VCaP (cell line): ENCODE data around the gene S1PR1.
"Not testable (repeated sequence)": the region's sequence is repeated elsewhere in the genome, so short reads cannot be mapped to it uniquely, and the experiment has no call there.

Source experiments
- H3K27ac ChIP-seq: fragments of 450-650 bp; 2 replicates; pipeline ENCODE4 v1.5.1; 2017
- TF ChIP-seq, protein P1 (sequence below): fragments of 450-650 bp; conservative IDR thresholded peaks from 2 replicates; pipeline ENCODE4 v1.5.1; 2017; ENCODE audit warnings: mild to moderate bottlenecking, moderate library complexity

S1PR1 gene

DNA sequence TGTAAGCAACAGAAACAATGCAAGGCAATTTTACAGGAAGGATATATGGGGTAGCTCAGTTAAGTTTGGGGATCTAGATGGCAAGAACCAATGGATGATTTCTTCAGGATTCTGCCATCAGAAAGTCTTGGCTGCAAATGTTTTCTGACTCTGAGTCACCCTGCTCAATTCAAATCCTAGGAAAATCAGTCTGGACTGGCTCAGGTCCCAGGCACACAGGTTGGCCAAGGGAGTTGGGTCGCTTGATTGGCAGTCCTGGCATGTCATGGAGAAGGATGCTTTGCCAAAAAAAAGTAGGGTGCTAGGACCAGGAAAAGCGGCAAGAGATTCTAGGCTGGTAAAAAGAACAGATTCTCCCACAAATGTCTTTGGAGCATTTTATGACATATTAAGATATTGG, 28.9 kb upstream of the S1PR1 start:
- H3K27ac ChIP-seq = no peak overlapping the region
- TF ChIP-seq, protein P1, sequence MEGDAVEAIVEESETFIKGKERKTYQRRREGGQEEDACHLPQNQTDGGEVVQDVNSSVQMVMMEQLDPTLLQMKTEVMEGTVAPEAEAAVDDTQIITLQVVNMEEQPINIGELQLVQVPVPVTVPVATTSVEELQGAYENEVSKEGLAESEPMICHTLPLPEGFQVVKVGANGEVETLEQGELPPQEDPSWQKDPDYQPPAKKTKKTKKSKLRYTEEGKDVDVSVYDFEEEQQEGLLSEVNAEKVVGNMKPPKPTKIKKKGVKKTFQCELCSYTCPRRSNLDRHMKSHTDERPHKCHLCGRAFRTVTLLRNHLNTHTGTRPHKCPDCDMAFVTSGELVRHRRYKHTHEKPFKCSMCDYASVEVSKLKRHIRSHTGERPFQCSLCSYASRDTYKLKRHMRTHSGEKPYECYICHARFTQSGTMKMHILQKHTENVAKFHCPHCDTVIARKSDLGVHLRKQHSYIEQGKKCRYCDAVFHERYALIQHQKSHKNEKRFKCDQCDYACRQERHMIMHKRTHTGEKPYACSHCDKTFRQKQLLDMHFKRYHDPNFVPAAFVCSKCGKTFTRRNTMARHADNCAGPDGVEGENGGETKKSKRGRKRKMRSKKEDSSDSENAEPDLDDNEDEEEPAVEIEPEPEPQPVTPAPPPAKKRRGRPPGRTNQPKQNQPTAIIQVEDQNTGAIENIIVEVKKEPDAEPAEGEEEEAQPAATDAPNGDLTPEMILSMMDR = no peak

DNA sequence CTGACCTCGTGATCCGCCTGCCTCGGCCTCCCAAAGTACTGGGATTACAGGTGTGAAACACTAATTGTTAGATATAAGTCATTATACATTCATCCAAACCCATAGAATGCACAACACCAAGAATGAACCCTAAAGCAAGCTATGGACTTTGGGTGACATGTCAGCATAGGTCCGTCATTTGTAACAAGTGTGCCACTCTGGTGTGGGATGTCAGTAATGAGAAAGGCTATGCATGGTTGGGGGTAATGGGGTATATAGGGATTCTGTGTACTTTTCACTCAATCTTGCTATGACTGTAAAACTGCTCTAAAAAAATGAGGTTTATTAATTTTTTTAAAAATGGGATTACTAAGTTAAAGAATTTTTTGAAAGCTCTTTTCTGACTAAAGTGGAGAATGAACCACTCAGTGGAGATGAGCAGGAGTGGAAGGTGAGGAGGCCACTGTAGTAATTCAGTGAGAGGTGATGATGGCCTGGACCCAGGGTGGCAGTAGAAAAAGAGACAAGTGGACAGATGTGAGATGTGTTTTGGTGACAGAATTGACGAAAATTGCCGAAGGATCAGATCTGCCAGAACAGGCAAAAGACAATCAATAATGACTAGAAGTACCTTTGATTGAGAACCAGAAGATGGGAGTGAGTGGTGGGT, 21.3 kb upstream of the S1PR1 start:
- no peak overlapping the region for H3K27ac ChIP-seq
- TF ChIP-seq, protein P1 = no peak

DNA sequence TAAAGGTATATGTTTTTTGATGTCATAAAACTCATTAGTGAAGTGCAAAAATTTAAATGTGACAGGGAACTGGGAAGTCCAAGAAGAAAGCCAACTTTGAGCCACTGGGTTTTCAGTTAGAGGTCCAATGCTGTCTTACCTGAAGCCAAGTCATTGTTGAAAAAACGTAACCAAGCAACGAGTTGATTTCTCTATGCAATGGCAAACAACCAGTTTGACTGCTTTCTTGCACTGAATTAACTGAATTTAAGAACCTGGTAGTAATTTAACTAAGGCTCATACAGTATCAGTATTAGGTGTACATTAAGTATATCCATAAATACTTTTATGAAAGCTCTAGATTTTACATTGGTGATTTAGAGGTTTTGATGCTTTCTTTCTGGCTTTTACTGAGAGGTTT, 20.2 kb upstream of the S1PR1 start:
- TF ChIP-seq, protein P1 = no peak
- H3K27ac ChIP-seq = no peak overlapping the region

DNA sequence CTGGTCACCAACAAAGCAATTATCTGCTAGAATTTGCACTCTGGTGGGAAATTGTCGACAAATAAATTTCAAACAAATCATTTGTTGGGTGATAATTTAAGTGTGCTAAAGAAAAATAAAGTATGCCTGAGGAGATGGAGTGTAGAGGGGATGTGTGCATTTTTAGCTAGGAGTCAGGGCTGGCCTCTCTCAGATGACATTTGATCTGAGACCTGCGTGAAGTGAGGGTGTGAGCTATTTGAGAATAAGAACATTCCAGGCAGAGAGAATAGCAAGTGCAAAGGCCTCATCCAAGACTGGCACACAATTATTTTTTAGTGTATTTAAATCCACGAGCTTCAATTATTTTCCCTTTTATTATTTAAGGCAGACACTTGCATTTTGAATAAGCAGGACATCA, 19.7 kb upstream of the S1PR1 start:
- TF ChIP-seq, protein P1 = no peak
- H3K27ac ChIP-seq = no peak overlapping the region

DNA sequence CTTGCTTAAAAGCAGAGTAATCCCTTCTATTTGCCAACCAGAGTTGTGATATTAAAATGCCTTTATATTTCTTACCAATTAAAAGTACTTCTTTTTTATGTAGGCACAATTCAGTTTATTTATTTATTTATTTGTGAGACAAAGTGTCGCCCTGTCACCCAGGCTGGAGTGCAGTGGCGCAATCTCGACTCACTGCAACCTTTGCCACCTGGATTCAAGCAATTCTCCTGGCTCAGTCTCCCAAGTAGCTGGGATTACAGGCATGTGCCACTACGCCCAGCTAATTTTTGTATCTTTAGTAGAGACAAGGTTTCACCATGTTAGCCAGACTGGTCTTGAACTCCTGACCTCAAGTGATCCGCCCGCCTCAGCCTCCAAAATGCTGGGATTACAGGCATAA, 17.9 kb upstream of the S1PR1 start:
- not testable (repeated sequence) for H3K27ac ChIP-seq

DNA sequence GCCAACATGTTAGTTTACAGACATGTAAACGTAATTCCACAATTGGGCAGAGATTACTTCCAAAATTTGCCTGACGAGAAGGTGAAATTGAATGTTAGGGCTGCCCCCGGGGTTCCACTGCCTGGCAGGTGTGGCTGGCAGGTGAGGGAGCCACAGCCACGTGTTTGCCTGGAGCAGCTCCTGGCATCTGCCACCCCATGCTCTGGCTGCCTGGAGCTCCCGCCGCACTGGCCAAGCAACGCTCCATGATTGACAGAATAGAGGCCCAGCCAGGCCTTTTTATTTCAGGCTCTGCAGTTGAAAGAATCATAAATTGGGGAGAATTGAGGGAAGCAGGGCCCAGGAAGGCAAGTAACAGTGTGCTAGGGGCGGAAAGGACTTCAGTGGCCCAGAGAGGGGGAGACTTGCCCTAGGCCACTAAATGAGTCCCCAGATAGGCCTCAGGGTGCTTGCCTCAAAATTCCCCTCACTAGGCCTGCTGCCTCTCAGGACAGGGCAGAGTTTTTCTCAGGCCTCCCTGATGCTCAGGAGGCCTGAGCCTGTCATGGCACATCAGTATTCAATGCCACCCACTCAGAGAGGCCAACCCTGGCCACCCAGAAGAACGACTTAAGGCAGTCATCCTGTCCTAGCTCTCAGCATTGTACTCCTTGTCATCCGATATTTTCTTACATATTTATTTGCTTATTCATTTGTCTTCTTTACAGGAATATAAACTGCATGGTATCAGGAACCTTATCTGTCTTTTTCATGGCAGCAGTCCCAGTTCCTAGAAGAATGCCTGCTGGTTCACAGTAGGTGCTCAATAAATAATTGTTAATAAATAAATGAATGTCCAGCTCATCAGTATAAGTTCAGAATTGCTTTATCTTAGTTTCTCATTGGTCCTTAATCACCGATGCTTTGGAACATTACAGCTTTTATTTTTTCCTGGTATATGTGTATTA, 16.6 kb upstream of the S1PR1 start:
- no peak overlapping the region for H3K27ac ChIP-seq
- TF ChIP-seq, protein P1 = no peak

DNA sequence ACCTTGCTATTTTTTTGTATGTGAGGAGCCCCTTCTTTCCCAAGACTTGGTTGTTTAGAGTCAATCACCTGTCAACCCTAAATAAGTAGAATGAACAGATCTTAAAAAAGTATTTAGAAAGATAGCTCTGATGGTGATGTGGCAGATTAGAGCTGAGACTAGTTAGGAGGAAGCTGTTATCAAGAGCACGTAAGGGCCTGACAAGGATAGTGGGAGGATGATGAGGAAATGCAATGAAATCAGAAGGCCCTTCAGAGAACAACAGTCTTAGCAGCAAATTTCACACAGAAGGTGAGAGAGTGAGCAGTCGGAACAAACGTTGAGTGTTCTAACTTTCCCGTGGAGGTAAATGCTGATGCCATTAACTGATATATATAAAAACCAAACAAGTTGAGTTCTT, 15.9 kb upstream of the S1PR1 start:
- TF ChIP-seq, protein P1 = no peak
- no peak overlapping the region for H3K27ac ChIP-seq
